Brain microvascular endothelial cell (primary cell): ENCODE data around the gene MOCS2.
A peak's percentile ranks its signal among the peaks of the same experiment; 100 is the strongest.

Experiments
- DNase-seq: peaks from one replicate; pipeline ENCODE4 v3.0.0-alpha.2; 2020
- H3K27ac ChIP-seq: fragments of 250-450 bp; sonication (Bioruptor Pico); 2 replicates; pipeline ENCODE4 v1.5.1; 2020; ENCODE audit warnings: mild to moderate bottlenecking, moderate library complexity
- H3K27me3 ChIP-seq: fragments of 250-450 bp; sonication (Bioruptor Pico); replicated peaks from 2 replicates; pipeline ENCODE4 v1.5.1; 2020; ENCODE audit warnings: mild to moderate bottlenecking
- H3K36me3 ChIP-seq: fragments of 250-450 bp; sonication (Bioruptor Pico); replicated peaks from 2 replicates; pipeline ENCODE4 v1.5.1; 2020; ENCODE audit warnings: mild to moderate bottlenecking
- H3K4me3 ChIP-seq: 2 replicates; pipeline ENCODE4 v1.5.1; 2011; ENCODE audit warnings: low read depth, mild to moderate bottlenecking, control low read depth, low read length, moderate library complexity
- in situ Hi-C: cut with HindIII; loops from 2 replicates; pipeline ENCODE4 v1.10.0; 2017; ENCODE audit warnings: low sequenced_read_pairs, low pct_ligation_motif_present
- TF ChIP-seq, protein P1 (sequence below): IDR thresholded peaks from 2 replicates; pipeline ENCODE4 v1.5.1; 2011; ENCODE audit warnings: low read depth, mild to moderate bottlenecking, moderate library complexity, low read length, control low read depth, inconsistent platforms; ENCODE audit errors: missing control alignments

The MOCS2 gene

DNA sequence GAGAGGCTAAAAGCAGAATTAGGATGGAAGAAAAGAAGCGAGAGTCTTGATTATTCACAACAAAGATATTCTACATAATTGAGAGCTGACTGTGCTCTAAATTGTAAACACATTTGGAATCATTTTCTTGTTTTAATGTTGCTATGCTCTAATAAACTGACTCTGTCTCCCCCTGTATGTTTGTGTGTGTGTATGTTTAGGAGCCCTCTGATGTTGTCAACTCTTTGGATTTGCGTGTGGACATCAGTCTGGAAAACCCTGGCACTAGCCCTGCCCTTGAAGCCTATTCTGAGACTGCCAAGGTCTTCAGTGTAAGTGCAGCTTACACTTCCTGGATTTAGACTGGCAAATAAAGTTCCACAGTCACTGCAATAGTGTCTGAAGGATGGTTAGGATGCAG, 37.8 kb downstream of the MOCS2 start:
- in situ Hi-C loops, result no loop called here
- H3K36me3 ChIP-seq, result peaks cover 47% of the 10 kb centered on the region
- no peak for DNase-seq

DNA sequence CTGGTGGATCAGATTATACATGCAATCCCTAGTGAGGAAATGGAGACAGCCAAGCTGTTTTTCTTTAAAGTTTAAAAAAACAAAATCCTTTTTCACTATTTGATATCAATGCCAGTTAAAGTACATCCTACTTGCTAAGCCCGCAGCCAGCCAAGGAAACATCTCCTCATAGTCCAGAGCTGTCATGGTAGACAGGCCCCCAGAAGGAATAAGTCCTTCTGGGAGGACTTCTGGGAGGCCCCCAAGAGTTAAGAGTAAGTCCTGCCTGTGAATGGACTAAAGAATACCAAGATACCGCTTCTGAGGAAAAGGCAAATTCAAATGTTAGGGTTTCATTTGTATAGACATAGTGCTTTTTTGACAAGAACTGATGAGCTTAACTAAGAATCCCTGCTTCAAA, 38.3 kb downstream of the MOCS2 start:
- Histone ChIP-seq H3K4me3 (no peak overlapping the region), H3K27me3 (no peaks in the 10 kb centered on the region), H3K27ac (no peak overlapping the region), H3K36me3 (peaks cover 45% of the 10 kb centered on the region)
- in situ Hi-C loops, result no loop called here
- TF ChIP-seq, protein P1, sequence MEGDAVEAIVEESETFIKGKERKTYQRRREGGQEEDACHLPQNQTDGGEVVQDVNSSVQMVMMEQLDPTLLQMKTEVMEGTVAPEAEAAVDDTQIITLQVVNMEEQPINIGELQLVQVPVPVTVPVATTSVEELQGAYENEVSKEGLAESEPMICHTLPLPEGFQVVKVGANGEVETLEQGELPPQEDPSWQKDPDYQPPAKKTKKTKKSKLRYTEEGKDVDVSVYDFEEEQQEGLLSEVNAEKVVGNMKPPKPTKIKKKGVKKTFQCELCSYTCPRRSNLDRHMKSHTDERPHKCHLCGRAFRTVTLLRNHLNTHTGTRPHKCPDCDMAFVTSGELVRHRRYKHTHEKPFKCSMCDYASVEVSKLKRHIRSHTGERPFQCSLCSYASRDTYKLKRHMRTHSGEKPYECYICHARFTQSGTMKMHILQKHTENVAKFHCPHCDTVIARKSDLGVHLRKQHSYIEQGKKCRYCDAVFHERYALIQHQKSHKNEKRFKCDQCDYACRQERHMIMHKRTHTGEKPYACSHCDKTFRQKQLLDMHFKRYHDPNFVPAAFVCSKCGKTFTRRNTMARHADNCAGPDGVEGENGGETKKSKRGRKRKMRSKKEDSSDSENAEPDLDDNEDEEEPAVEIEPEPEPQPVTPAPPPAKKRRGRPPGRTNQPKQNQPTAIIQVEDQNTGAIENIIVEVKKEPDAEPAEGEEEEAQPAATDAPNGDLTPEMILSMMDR, result no peak
- no peak for DNase-seq

More for the DNA sequence above, 37.8 kb downstream of the MOCS2 start:
- no peak overlapping the region for H3K4me3 ChIP-seq
- no peaks in the 10 kb centered on the region for H3K27me3 ChIP-seq
- no peak overlapping the region for H3K27ac ChIP-seq
- TF ChIP-seq, protein P1, result no peak

DNA sequence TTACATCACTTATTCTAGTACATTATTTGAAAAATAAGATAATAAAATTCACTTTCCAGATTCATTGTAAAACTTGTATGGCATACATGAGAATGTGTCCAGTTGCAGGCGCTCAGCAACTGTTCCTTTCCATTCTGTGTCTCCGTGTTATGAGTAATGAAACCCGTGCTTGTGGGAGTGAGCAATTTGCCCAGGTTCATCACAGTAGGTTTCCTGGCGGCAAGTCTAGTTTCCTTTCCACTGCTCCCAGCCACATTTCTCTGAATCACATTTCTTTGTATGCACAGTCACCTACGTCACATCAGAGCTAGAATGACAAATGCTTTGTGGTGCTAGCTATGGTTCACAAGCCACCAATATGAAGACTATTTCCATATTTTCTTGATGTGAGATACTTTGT, 39.9 kb downstream of the MOCS2 start:
- H3K4me3 ChIP-seq, result no peak overlapping the region
- peaks cover 32% of the 10 kb centered on the region for H3K36me3 ChIP-seq
- peak; percentile 95 for DNase-seq
- H3K27ac ChIP-seq, result peak overlapping the region; percentile 56
- TF ChIP-seq, protein P1, result no peak
- H3K27me3 ChIP-seq, result no peaks in the 10 kb centered on the region
- in situ Hi-C loops, result no loop called here

DNA sequence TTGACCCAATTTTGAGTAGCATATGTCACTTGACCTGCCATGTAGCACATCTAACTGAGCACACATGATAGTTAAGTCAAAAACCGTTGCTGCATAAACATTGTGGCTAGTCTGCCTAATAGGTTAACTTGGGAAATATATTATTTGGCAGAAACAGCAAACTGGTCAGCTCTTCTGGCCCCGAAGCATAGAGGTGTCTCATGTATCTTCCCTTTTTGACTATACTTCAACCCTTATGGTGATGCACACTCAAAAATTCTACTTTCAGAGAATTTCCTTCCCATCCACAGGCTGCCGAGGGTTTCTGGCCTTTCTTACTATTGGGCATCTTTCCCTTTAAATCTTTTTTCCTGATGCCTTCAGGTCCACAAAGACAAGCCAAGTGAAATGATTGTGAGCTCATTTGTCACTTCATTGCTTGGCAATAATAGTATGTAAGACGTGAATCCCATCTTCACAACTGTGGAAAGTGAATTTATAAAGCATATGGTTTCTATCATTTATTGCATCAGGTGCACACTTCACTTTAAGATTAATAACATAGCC, 41.2 kb downstream of the MOCS2 start:
- TF ChIP-seq, protein P1, result no peak
- Histone ChIP-seq H3K4me3 (no peak overlapping the region), H3K27ac (no peak overlapping the region), H3K27me3 (no peaks in the 10 kb centered on the region), H3K36me3 (peaks cover 24% of the 10 kb centered on the region)
- in situ Hi-C loops, result no loop called here
- no peak for DNase-seq

DNA sequence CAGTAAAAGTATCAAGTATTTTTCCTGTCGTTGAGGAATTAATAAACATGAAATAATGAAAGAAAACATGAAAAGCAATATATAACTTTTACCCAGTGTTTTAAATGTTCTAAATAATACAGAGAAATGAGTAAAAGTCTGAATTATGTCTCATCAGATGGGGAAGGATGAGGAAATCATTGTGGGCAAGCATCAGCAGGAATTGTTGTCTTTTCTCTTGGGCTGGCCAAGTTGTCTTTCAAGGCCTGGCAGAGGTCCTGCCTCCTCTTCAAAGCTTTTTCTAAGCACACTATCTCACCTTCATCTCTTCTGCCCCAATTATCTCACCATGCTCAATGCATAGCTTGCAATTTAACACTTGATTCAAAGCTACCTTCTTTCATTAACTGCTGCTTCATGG, 41.9 kb downstream of the MOCS2 start:
- H3K36me3 ChIP-seq, result peaks cover 19% of the 10 kb centered on the region
- no peak overlapping the region for H3K4me3 ChIP-seq
- H3K27ac ChIP-seq, result no peak overlapping the region
- DNase-seq, result peak; percentile 32
- in situ Hi-C loops, result no loop called here
- H3K27me3 ChIP-seq, result no peaks in the 10 kb centered on the region
- TF ChIP-seq, protein P1, result no peak

DNA sequence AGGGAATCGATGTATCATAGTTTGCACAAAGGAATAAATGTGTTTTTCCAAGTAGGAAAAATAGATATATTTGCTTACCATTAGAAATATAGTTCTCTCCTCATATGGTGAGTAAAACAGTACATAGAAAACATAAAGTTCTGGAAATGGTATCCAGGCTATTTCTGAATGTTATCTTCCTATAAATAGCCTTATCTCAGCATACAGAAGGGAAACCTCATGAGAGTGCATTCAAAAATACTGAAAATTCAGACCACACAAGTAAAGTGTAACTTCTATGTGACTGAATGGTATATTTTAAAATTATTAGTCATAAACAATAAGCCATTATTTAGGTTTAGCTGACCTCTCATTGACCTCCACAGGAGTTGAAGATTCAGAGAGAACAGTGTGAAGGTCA, 43.5 kb downstream of the MOCS2 start:
- H3K27me3 ChIP-seq, result no peaks in the 10 kb centered on the region
- in situ Hi-C loops, result no loop called here
- no peak for DNase-seq
- no peak overlapping the region for H3K27ac ChIP-seq
- H3K36me3 ChIP-seq, result peaks cover 16% of the 10 kb centered on the region
- TF ChIP-seq, protein P1, result no peak
- no peak overlapping the region for H3K4me3 ChIP-seq
